ENCODE results near the gene ZIC1. TPM values are rescaled to one million over a fixed set of nuclear protein-coding genes. Genes with fewer than 3 reads are reported as not detected.

ZIC1 gene
- polyA plus RNA-seq, 1 donor (not counting 4 experiments of a cell fraction or from before 2014, with no cell fraction given), result not detected

GRCh38 chr3:147395899-147396711 is 13.1 kb upstream of the ZIC1 start:
- Histone ChIP-seq H3K79me2 (ENCODE audit: control insufficient read depth, insufficient read depth, low read length) (no peaks in the 10 kb centered on the region), H3K36me3 (ENCODE audit: control insufficient read depth in 2 of 2, extremely low read depth in 1 of 2, insufficient read depth in 2 of 2, low read length in 2 of 2) (no peaks in the 10 kb centered on the region), H3K4me3 (ENCODE audit: control insufficient read depth in 2 of 3, extremely low read depth in 1 of 3, insufficient read depth in 2 of 3, low read depth in 1 of 3, low read length in 3 of 3) (no peak overlapping the region), H4K20me1 (ENCODE audit: control insufficient read depth, extremely low read depth, insufficient read depth, low read length) (no peaks in the 10 kb centered on the region), H3K27me3 (ENCODE audit: control insufficient read depth, extremely low read depth, insufficient read depth, low read length) (peaks cover 80% of the 10 kb centered on the region), H3K9me3 (ENCODE audit: control insufficient read depth, low read depth, low read length) (peaks cover 6% of the 10 kb centered on the region), H3K9ac (ENCODE audit: control insufficient read depth, extremely low read depth, insufficient read depth, low read length) (no peak overlapping the region), H3K9me1 (ENCODE audit: control insufficient read depth, extremely low read depth, insufficient read depth, low read length) (no peaks in the 10 kb centered on the region), H2AFZ (ENCODE audit: control insufficient read depth, low read length) (no peak overlapping the region), H3K27ac (ENCODE audit: control insufficient read depth, insufficient read depth, low read length) (no peak overlapping the region), H3K4me1 (ENCODE audit: control insufficient read depth, extremely low read depth, insufficient read depth, low read length) (no peaks in the 10 kb centered on the region), H3K4me2 (ENCODE audit: control insufficient read depth, extremely low read depth, insufficient read depth, low read depth, low read length) (no peak overlapping the region)
- dilution Hi-C loops (cut with MboI; ENCODE audit: extremely low pct_ligation_motif_present, low sequenced_read_pairs), result no loop called here
- no peak for TF ChIP-seq EZH2 (IDR thresholded peaks at IDR 0.05; ENCODE audit: low read length)
- TF ChIP-seq, protein P1, sequence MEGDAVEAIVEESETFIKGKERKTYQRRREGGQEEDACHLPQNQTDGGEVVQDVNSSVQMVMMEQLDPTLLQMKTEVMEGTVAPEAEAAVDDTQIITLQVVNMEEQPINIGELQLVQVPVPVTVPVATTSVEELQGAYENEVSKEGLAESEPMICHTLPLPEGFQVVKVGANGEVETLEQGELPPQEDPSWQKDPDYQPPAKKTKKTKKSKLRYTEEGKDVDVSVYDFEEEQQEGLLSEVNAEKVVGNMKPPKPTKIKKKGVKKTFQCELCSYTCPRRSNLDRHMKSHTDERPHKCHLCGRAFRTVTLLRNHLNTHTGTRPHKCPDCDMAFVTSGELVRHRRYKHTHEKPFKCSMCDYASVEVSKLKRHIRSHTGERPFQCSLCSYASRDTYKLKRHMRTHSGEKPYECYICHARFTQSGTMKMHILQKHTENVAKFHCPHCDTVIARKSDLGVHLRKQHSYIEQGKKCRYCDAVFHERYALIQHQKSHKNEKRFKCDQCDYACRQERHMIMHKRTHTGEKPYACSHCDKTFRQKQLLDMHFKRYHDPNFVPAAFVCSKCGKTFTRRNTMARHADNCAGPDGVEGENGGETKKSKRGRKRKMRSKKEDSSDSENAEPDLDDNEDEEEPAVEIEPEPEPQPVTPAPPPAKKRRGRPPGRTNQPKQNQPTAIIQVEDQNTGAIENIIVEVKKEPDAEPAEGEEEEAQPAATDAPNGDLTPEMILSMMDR (optimal IDR thresholded peaks at IDR 0.05 in 1 of 3, IDR thresholded peaks at IDR 0.05 in 1 of 3, conservative IDR thresholded peaks at IDR 0.05 in 1 of 3; ENCODE audit: extremely low read depth in 1 of 3, insufficient read depth in 2 of 3, low read length in 3 of 3), result no peak
- FAIRE-seq (no peak), DNase-seq (ENCODE audit: low read depth, low spot score) (no peak)

GRCh38 chr3:147396712-147397046 is 12.5 kb upstream of the ZIC1 start:
- Histone ChIP-seq H3K4me2 (ENCODE audit: control insufficient read depth, extremely low read depth, insufficient read depth, low read depth, low read length) (no peak overlapping the region), H3K79me2 (ENCODE audit: control insufficient read depth, insufficient read depth, low read length) (no peaks in the 10 kb centered on the region), H3K9me1 (ENCODE audit: control insufficient read depth, extremely low read depth, insufficient read depth, low read length) (no peaks in the 10 kb centered on the region), H3K9me3 (ENCODE audit: control insufficient read depth, low read depth, low read length) (peaks cover 3% of the 10 kb centered on the region), H4K20me1 (ENCODE audit: control insufficient read depth, extremely low read depth, insufficient read depth, low read length) (no peaks in the 10 kb centered on the region), H3K4me3 (ENCODE audit: control insufficient read depth in 2 of 3, extremely low read depth in 1 of 3, insufficient read depth in 2 of 3, low read depth in 1 of 3, low read length in 3 of 3) (no peak overlapping the region), H3K4me1 (ENCODE audit: control insufficient read depth, extremely low read depth, insufficient read depth, low read length) (no peaks in the 10 kb centered on the region), H3K36me3 (ENCODE audit: control insufficient read depth in 2 of 2, extremely low read depth in 1 of 2, insufficient read depth in 2 of 2, low read length in 2 of 2) (no peaks in the 10 kb centered on the region), H3K9ac (ENCODE audit: control insufficient read depth, extremely low read depth, insufficient read depth, low read length) (no peak overlapping the region), H2AFZ (ENCODE audit: control insufficient read depth, low read length) (no peak overlapping the region), H3K27me3 (ENCODE audit: control insufficient read depth, extremely low read depth, insufficient read depth, low read length) (peaks cover 75% of the 10 kb centered on the region), H3K27ac (ENCODE audit: control insufficient read depth, insufficient read depth, low read length) (no peak overlapping the region)
- dilution Hi-C loops (cut with MboI; ENCODE audit: extremely low pct_ligation_motif_present, low sequenced_read_pairs), result no loop called here
- DNase-seq (ENCODE audit: low read depth, low spot score), result no peak
- FAIRE-seq, result no peak
- TF ChIP-seq EZH2 (IDR thresholded peaks at IDR 0.05; ENCODE audit: low read length), result peak; percentile 44
- TF ChIP-seq, protein P1 (optimal IDR thresholded peaks at IDR 0.05 in 1 of 3, IDR thresholded peaks at IDR 0.05 in 1 of 3, conservative IDR thresholded peaks at IDR 0.05 in 1 of 3; ENCODE audit: extremely low read depth in 1 of 3, insufficient read depth in 2 of 3, low read length in 3 of 3), result no peak

Data from keratinocyte (primary cell).